Trophoblast cell (in vitro differentiated cells and primary cell): ENCODE data around the gene SEMA5A.

Source experiments
- DNase-seq, 2 donors: peaks; one replicate each; pipeline ENCODE4 v3.0.0-alpha.2; 2016
- H2AFZ ChIP-seq: 2 replicates; pipeline ENCODE4 v1.6.1; 2013; ENCODE audit warnings: low read length, moderate library complexity, mild to moderate bottlenecking; ENCODE audit not compliant: insufficient read depth, poor library complexity
- H2AK5ac ChIP-seq: 2 replicates; pipeline ENCODE4 v1.6.1; 2013; ENCODE audit warnings: mild to moderate bottlenecking, low read length
- H2BK120ac ChIP-seq: 2 replicates; pipeline ENCODE4 v1.6.1; 2013; ENCODE audit warnings: low read length, mild to moderate bottlenecking, moderate library complexity; ENCODE audit not compliant: insufficient read depth, poor library complexity
- H2BK12ac ChIP-seq: 2 replicates; pipeline ENCODE4 v1.6.1; 2013; ENCODE audit warnings: mild to moderate bottlenecking, low read length, moderate library complexity
- H2BK5ac ChIP-seq: 2 replicates; pipeline ENCODE4 v1.6.1; 2013; ENCODE audit warnings: low read length, low read depth, moderate library complexity, mild to moderate bottlenecking; ENCODE audit not compliant: poor library complexity
- H3K14ac ChIP-seq: 2 replicates; pipeline ENCODE4 v1.6.1; 2013; ENCODE audit warnings: mild to moderate bottlenecking, low read length
- H3K18ac ChIP-seq: 2 replicates; pipeline ENCODE4 v1.6.1; 2013; ENCODE audit warnings: mild to moderate bottlenecking, low read length
- H3K23ac ChIP-seq: 2 replicates; pipeline ENCODE4 v1.6.1; 2013; ENCODE audit warnings: low read length
- H3K27ac ChIP-seq: 2 replicates; pipeline ENCODE4 v1.5.1; 2013; ENCODE audit warnings: low read depth, mild to moderate bottlenecking, inconsistent platforms, low read length, moderate library complexity
- H3K27me3 ChIP-seq: 2 replicates; pipeline ENCODE4 v1.6.1; 2013; ENCODE audit warnings: inconsistent platforms, mild to moderate bottlenecking, low read length, moderate library complexity; ENCODE audit not compliant: insufficient read depth
- H3K36me3 ChIP-seq, 2 experiments: 1 replicate in 1 of 2; 2 replicates in 1 of 2; pipeline ENCODE4 v1.6.1; 2013; ENCODE audit warnings: low read length in 2 of 2, mild to moderate bottlenecking in 2 of 2, moderate library complexity in 1 of 2; ENCODE audit not compliant: insufficient read depth in 2 of 2, control insufficient read depth in 1 of 2
- H3K4ac ChIP-seq: 2 replicates; pipeline ENCODE4 v1.6.1; 2013; ENCODE audit warnings: low read depth, mild to moderate bottlenecking, low read length, moderate library complexity
- H3K4me1 ChIP-seq, 2 experiments: 1 replicate in 1 of 2; 2 replicates in 1 of 2; pipeline ENCODE4 v1.6.1; 2013; ENCODE audit warnings: low read length in 2 of 2, mild to moderate bottlenecking in 2 of 2, moderate library complexity in 1 of 2; ENCODE audit not compliant: insufficient read depth in 2 of 2, control insufficient read depth in 1 of 2
- H3K4me2 ChIP-seq: 2 replicates; pipeline ENCODE4 v1.6.1; 2013; ENCODE audit warnings: inconsistent platforms, mild to moderate bottlenecking, low read length, moderate library complexity
- H3K4me3 ChIP-seq: 2 replicates; pipeline ENCODE4 v1.5.1; 2013; ENCODE audit warnings: mild to moderate bottlenecking, low read depth, low read length, inconsistent platforms
- H3K79me1 ChIP-seq: one replicate; pipeline ENCODE4 v1.6.1; 2013; ENCODE audit warnings: low read length
- H3K79me2 ChIP-seq: 2 replicates; pipeline ENCODE4 v1.6.1; 2013; ENCODE audit warnings: low read length, mild to moderate bottlenecking; ENCODE audit not compliant: control insufficient read depth, insufficient read depth, poor library complexity
- H3K9ac ChIP-seq: 2 replicates; pipeline ENCODE4 v1.6.1; 2013; ENCODE audit warnings: mild to moderate bottlenecking, low read length
- H3K9me3 ChIP-seq: 2 replicates; pipeline ENCODE4 v1.6.1; 2013; ENCODE audit warnings: low read depth, mild to moderate bottlenecking, control low read depth, inconsistent platforms, low read length; ENCODE audit not compliant: insufficient read depth
- H4K12ac ChIP-seq: 2 replicates; pipeline ENCODE4 v1.6.1; 2013; ENCODE audit warnings: low read depth, mild to moderate bottlenecking, low read length, moderate library complexity
- H4K8ac ChIP-seq: 2 replicates; pipeline ENCODE4 v1.6.1; 2013; ENCODE audit warnings: low read depth, mild to moderate bottlenecking, low read length, moderate library complexity
- H4K91ac ChIP-seq: one replicate; pipeline ENCODE4 v1.6.1; 2013; ENCODE audit warnings: low read depth, mild to moderate bottlenecking, low read length, moderate library complexity
- WGBS: extraction: QIAGEN DNeasy Blood & Tissue Kit; methylation state at CpG from one replicate; pipeline ENCODE4 v1.1.7; 2013; ENCODE audit warnings: missing lambda C conversion rate; ENCODE audit not compliant: insufficient read length, insufficient coverage; ENCODE audit errors: extremely low coverage; 5-methylcytosine and 5-hydroxymethylcytosine counted together

The SEMA5A gene

GRCh38 chr5:9122528-9122927, 423.3 kb downstream of the SEMA5A start:
- Histone ChIP-seq H2BK12ac (no peak overlapping the region), H3K4me2 (no peak overlapping the region), H2AFZ (no peak overlapping the region), H3K79me2 (no peaks in the 10 kb centered on the region), H3K14ac (no peak overlapping the region), H3K4me3 (no peak overlapping the region), H2BK120ac (no peak overlapping the region), H2AK5ac (no peak overlapping the region), H3K23ac (no peak overlapping the region), H3K4me1 (peaks cover 0 to 8% of the 10 kb centered on the region in 2 experiments), H3K27ac (no peak overlapping the region), H3K9me3 (no peaks in the 10 kb centered on the region), H3K9ac (no peak overlapping the region), H3K36me3 (peaks cover 21 to 22% of the 10 kb centered on the region in 2 experiments), H3K4ac (no peak overlapping the region), H3K79me1 (no peaks in the 10 kb centered on the region), H3K27me3 (no peaks in the 10 kb centered on the region), H4K8ac (no peak overlapping the region), H3K18ac (no peak overlapping the region), H4K12ac (no peak overlapping the region), H2BK5ac (no peak overlapping the region), H4K91ac (no peak overlapping the region)
- no CpG with 5 or more reads among the region's 16 CpGs for WGBS
- DNase-seq = no peak

- no peak overlapping the region for H4K8ac ChIP-seq
- no peak overlapping the region for H3K9ac ChIP-seq
- no peak overlapping the region for H3K23ac ChIP-seq
- DNase-seq = no peak
- H3K14ac ChIP-seq = no peak overlapping the region
- H4K12ac ChIP-seq = no peak overlapping the region
- H2AK5ac ChIP-seq = no peak overlapping the region
- H3K27me3 ChIP-seq = no peaks in the 10 kb centered on the region
- H3K4me3 ChIP-seq = no peak overlapping the region
- peaks cover 0 to 3% of the 10 kb centered on the region in 2 experiments for H3K4me1 ChIP-seq
- H2BK120ac ChIP-seq = no peak overlapping the region
- no peak overlapping the region for H2AFZ ChIP-seq
- no peaks in the 10 kb centered on the region for H3K79me2 ChIP-seq
- no peaks in the 10 kb centered on the region for H3K79me1 ChIP-seq
- H3K36me3 ChIP-seq = peaks cover 21 to 25% of the 10 kb centered on the region in 2 experiments
- WGBS = no CpG with 5 or more reads among the region's 1 CpG
- H4K91ac ChIP-seq = no peak overlapping the region
- no peak overlapping the region for H2BK5ac ChIP-seq
- H3K9me3 ChIP-seq = no peaks in the 10 kb centered on the region
- no peak overlapping the region for H3K18ac ChIP-seq
- no peak overlapping the region for H2BK12ac ChIP-seq
- no peak overlapping the region for H3K4ac ChIP-seq
- H3K27ac ChIP-seq = no peak overlapping the region
- H3K4me2 ChIP-seq = no peak overlapping the region
Observed at GRCh38 chr5:9121597-9121996, 424.3 kb downstream of the SEMA5A start.

- Histone ChIP-seq H3K36me3 (peaks cover 14 to 27% of the 10 kb centered on the region in 2 experiments), H4K8ac (no peak overlapping the region), H4K91ac (no peak overlapping the region), H2AFZ (no peak overlapping the region), H3K4ac (no peak overlapping the region), H2AK5ac (no peak overlapping the region), H3K27ac (no peak overlapping the region), H3K23ac (no peak overlapping the region), H2BK12ac (no peak overlapping the region), H2BK120ac (no peak overlapping the region), H3K9ac (no peak overlapping the region), H3K79me1 (no peaks in the 10 kb centered on the region), H3K9me3 (no peaks in the 10 kb centered on the region), H3K18ac (no peak overlapping the region), H3K4me1 (no peaks in the 10 kb centered on the region), H3K27me3 (no peaks in the 10 kb centered on the region), H4K12ac (no peak overlapping the region), H3K4me2 (no peak overlapping the region), H3K79me2 (no peaks in the 10 kb centered on the region), H3K4me3 (peak overlapping the region; percentile 14), H3K14ac (no peak overlapping the region), H2BK5ac (no peak overlapping the region)
- no CpG with 5 or more reads among the region's 22 CpGs for WGBS
- no peak for DNase-seq
Observed at GRCh38 chr5:9118852-9119251, 427.0 kb downstream of the SEMA5A start.

GRCh38 chr5:9115093-9115492, 430.8 kb downstream of the SEMA5A start:
- Histone ChIP-seq H3K4ac (no peak overlapping the region), H2AFZ (no peak overlapping the region), H3K36me3 (peaks cover 10 to 27% of the 10 kb centered on the region in 2 experiments), H2BK120ac (no peak overlapping the region), H4K12ac (no peak overlapping the region), H4K8ac (no peak overlapping the region), H3K9ac (no peak overlapping the region), H3K4me3 (no peak overlapping the region), H2BK12ac (no peak overlapping the region), H3K27ac (no peak overlapping the region), H3K23ac (no peak overlapping the region), H2BK5ac (no peak overlapping the region), H3K27me3 (no peaks in the 10 kb centered on the region), H4K91ac (no peak overlapping the region), H3K18ac (no peak overlapping the region), H3K14ac (no peak overlapping the region), H3K4me1 (no peaks in the 10 kb centered on the region), H3K9me3 (no peaks in the 10 kb centered on the region), H3K79me2 (no peaks in the 10 kb centered on the region), H2AK5ac (no peak overlapping the region), H3K79me1 (no peaks in the 10 kb centered on the region), H3K4me2 (no peak overlapping the region)
- DNase-seq = no peak
- no CpG with 5 or more reads among the region's 1 CpG for WGBS
